Ramos (cell line): ENCODE measurements around the gene PTGIR.

ENCODE experiments used
- in situ Hi-C: fragments of 300-500 bp; cut with MboI; formaldehyde crosslinking; loops from one replicate; pipeline ENCODE4 v1.14.3; 2022; ENCODE audit warnings: low sequenced_read_pairs; ENCODE audit not compliant: unreplicated experiment

Gene PTGIR

DNA sequence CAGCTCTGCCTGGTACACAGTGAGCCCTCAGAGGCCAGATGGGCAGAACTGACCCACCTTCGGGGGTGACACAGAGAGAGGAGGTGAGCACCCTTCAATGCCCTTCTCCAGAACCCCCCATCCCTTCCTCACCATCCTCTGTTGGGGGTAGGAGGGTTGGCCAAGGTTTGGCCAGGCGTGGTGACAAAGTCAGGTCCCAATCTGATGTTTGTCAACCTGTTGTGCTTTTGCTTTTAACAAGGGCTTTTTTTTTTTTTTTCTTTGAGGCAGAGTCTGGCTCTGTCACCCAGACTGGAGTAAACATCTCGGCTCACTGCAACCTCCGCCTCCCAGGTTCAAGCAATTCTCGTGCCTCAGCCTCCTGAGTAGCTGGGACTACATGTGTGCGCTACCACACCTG lies 7.3 kb downstream of the PTGIR start:
- in situ Hi-C loops, result no loop called here

DNA sequence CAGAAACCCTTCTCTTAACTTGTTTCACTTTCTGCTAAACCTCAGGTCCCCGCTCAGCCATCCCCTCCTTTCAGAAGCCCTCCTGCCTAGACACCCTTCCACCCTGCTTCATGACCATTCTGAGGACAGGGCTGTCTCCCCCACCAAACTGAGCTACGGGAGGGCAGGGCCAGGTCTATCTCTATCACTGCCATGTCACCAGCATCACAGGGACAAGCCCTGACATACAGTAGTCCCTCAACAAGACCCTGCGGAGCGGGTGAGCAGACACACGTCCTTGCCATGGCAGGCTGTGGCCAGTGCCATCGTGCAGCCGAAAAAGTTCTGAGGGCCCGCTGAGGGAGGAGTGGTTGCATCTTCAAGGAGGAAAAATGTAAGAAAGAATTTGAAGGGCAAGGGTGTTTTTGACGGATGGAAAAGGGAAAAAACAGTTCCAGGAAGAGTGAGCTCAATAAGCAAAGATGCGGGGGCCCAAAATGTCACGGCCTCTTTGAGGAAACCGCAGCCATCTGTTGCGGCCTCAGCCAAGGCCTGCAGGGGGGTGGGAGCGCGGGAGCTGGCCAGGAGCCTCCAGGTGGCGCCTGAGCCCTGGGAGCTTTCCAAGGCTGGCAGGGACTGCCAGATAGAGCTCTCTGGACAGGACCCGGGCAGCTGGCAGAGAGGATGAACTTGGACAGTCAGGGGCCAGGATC lies 8.1 kb downstream of the PTGIR start:
- in situ Hi-C loops, result no loop called here

DNA sequence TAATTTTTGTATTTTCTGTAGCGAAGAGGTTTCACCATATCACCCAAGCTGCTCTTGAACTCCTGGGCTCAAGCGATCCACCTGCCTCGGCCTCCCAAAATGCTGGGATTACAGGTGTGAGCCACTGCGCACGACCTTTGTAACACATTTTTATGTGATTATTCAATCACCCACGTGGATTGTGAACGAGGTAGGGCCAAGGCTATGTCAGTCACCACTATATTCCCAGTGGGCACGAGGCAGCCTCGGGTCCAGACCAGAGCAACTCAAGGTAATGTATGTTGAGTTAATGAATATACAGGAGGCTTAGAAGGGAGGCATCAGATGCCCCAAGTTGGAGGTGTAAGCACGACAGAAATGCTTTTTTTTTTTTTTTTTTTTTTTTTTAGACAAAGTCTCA lies 8.9 kb downstream of the PTGIR start:
- in situ Hi-C loops, result no loop called here

DNA sequence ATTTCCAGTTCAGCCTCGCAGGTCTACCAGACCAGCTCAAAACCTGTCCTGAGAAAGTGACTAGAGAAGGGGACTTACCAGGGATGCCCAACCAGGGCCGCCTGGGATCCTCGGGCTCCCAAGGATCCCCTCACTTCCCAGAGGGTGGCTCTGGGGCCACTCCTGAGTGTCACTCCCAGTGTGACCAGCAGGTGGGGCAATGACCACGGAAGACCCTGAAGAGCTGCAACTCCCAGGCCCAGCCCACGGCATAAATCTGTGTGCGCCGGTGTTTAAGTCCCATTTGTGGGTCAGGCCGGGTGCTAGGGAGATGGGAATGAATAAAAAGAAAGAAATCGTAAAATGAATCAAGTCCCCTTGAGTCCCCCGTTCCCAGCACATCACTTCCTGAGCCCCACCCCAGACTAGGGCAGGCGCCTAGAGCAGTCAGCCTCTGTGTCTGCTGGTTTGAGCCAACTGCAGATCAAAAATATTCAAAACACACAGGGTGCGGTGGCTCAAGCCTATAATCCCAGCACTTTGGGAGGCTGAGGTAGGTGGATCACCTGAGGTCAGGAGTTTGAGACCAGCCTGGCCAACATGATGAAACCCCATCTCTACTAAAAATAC lies 10.7 kb downstream of the PTGIR start:
- in situ Hi-C loops, result loop anchor here (5.0 kb wide), 1 partner anchor 48 kb away; the partner anchor contains the start of gene DACT3

DNA sequence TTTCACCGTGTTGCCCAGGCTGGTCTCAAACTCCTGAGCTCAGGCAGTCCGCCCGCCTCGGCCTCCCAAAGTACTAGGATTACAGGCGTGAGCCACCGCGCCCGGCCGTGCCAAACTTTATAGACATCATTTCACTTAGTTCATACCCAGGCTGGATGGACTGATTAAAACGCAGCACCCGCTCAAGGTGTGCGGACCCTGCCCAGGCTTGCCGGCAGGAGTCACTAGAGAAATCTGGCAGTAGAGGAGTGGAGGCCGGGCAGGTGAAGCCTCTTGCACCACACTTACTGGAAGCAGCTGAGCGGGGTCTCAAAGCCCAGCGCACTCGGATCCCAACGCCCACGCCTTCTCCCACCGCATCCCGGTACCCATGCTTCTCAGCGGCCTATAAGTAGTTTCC lies 11.4 kb downstream of the PTGIR start:
- in situ Hi-C loops, result loop anchor here (5.0 kb wide), 1 partner anchor 49 kb away; the partner anchor contains the start of gene DACT3

DNA sequence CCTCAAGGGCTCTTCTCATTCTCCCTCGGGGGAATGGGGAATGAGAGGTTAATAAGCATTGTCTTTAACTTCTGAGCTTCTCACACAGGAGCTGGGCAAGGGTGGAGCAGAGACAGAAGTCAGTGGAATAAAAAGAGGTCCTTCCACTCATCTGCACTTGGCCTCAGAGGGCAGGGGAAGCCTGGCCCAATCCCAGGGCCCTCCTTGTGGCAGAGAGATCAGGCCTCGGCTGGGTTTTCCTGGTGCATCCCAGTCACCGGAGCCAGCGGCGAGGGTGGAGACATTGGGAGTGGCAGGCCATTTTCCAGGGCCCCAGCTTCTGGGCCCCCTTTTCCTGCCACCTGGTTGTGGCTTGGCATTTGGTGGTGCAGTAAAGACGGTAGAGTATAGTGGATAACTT lies 13.1 kb downstream of the PTGIR start:
- in situ Hi-C loops, result loop anchor here (5.0 kb wide), 1 partner anchor 51 kb away; the partner anchor contains the start of gene DACT3

DNA sequence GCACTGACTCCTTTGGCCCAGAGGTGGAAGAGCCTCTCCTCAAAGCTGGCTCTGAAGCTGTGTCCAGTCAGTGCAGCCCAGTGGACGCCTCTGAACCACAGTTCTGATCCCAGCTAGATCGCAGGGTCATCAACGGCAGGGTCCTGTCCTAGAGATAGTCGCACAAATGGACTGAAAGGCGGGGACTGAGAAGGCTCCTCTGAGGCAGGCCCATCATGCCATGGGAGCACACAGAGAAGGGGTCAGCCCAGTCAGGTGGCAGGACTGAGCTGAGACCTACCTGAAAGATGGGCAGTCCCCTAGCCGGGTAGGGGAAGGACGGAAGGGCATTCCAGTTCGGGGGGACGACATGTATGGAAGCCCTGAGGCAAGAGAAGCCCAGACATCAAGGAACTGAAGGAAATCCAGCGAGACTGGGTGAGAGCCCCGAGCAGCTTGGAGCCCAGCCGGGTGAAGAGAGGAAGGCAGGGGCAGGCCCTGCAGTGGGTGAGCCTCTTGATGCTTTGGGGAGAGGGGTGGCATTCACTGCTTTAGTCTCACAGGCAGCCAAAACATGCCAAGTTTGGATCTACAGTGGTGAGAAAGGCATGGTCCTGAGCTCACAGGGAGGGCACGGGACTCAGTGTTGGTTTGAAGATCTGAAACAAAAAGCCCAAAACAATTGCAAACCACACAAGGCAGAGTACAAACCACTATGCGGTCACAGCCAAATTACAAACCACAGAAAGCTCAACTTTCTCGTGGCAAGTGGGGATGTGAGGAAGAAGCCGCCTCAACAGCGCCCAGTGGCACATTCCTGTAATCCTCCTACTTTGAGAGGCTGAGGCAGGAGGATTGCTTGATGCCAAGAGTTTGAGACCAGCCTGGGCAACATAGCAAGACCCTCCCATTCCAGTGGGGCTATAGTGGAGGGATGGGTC lies 13.8 kb downstream of the PTGIR start:
- in situ Hi-C loops, result loop anchor here (5.0 kb wide), 1 partner anchor 51 kb away; the partner anchor contains the start of gene DACT3

DNA sequence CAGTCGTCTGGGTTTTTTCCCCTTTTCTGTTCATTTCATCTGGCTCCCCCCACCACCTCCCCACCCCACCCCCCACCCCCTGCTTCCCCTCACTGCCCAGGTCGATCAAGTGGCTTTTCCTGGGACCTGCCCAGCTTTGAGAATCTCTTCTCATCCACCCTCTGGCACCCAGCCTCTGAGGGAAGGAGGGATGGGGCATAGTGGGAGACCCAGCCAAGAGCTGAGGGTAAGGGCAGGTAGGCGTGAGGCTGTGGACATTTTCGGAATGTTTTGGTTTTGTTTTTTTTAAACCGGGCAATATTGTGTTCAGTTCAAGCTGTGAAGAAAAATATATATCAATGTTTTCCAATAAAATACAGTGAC lies 14.5 kb downstream of the PTGIR start:
- in situ Hi-C loops, result loop anchor here (5.0 kb wide), 1 partner anchor 52 kb away; the partner anchor contains the start of gene DACT3

DNA sequence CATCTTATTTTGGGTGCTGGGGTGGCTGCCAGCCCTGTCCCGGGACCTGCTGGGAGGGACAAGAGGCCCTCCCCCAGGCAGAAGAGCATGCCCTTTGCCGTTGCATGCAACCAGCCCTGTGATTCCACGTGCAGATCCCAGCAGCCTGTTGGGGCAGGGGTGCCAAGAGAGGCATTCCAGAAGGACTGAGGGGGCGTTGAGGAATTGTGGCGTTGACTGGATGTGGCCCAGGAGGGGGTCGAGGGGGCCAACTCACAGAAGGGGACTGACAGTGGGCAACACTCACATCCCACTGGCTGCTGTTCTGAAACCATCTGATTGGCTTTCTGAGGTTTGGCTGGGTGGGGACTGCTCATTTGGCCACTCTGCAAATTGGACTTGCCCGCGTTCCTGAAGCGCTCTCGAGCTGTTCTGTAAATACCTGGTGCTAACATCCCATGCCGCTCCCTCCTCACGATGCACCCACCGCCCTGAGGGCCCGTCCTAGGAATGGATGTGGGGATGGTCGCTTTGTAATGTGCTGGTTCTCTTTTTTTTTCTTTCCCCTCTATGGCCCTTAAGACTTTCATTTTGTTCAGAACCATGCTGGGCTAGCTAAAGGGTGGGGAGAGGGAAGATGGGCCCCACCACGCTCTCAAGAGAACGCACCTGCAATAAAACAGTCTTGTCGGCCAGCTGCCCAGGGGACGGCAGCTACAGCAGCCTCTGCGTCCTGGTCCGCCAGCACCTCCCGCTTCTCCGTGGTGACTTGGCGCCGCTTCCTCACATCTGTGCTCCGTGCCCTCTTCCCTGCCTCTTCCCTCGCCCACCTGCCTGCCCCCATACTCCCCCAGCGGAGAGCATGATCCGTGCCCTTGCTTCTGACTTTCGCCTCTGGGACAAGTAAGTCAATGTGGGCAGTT lies 15.1 kb downstream of the PTGIR start:
- in situ Hi-C loops, result loop anchor here (5.0 kb wide), 1 partner anchor 53 kb away; the partner anchor contains the start of gene DACT3

DNA sequence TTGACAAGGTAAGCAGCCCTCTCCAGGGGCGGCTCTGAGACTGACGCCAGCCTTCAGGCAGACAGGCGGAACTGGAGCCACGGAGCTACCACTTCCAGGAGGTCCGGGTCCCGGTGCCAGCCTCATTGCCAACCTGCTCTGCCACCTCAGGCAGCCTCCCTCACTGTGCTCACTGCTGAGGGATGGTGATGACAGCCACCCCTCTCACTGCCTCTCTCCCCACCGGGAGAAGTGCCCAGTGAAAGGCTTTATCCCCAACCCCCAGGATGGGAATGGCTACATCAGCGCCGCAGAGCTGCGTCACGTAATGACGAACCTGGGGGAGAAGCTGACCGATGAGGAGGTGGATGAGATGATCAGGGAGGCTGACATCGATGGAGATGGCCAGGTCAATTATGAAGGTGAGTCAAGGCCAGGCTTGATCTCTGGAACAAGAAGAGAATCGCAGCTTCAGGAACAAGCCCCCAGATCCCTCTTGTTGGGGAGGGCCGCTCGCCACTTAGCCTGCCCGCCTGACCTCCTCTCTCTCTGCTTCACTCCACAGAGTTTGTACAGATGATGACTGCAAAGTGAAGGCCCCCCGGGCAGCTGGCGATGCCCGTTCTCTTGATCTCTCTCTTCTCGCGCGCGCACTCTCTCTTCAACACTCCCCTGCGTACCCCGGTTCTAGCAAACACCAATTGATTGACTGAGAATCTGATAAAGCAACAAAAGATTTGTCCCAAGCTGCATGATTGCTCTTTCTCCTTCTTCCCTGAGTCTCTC lies 16.1 kb downstream of the PTGIR start:
- in situ Hi-C loops, result no loop called here

DNA sequence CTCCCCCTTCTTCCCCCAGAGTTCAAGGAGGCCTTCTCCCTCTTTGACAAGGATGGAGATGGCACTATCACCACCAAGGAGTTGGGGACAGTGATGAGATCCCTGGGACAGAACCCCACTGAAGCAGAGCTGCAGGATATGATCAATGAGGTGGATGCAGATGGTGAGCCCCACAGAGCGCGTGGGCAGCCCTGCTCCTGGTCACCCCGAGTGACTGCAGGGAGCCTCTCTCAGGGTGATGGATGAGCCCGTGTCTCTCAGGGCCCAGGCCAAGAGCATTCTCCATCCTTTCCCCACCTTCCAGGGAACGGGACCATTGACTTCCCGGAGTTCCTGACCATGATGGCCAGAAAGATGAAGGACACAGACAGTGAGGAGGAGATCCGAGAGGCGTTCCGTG lies 16.7 kb downstream of the PTGIR start:
- in situ Hi-C loops, result no loop called here

DNA sequence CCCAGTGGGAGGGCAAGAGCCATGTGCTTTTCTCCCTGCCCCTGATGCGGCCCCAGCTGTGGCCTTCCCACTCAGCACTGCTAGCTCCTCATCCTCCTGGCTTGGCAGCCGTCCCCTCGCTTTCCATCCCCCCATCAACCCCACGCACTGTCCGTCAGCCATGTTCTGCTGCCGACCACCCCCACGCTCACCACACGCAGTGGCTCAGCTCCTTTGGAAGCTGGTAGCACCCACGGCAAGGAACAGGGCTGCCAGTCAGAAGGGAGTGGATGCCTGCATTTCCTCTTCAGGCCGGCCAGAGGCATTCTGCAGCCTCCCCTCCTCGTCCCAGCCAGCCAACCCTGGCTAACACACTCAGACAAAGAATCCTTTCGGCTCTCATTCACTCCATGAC lies 17.4 kb downstream of the PTGIR start:
- in situ Hi-C loops, result no loop called here

DNA sequence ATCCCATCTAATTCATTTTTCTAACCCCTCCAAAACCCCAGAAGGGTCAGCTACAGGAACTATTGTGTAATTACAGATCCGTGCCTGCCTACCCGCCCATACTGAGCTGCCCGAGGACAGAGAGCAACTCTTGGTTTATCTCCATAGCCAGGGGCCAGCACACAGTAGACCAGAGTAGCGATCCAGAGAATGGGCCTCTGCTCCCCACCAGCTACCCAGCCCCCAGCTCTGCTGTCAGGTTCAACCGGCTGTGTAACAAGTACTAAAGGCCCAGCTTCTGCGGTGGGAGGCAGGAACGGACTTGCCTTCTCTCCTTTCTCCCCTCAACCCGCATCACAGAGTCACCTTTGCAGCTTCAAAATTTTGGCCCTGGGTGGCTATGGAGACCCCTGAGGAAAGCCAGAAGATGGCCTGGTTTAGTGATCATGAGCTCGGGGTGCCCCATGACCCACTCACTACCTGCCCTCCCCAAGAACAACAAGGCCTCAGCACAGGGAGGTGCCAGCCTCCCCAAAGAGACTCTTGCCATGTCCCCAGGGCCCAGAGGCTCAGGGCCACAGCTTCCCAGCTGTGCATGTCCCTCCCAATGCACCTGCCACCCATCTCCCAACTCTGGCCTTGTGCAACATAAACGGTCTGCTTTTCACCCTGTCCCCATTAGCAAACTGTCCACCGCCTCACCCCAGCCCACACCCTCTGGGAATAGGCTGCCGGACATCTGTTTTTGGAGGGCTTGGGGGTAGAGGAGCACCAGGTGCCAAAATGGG lies 18.0 kb downstream of the PTGIR start:
- in situ Hi-C loops, result no loop called here

DNA sequence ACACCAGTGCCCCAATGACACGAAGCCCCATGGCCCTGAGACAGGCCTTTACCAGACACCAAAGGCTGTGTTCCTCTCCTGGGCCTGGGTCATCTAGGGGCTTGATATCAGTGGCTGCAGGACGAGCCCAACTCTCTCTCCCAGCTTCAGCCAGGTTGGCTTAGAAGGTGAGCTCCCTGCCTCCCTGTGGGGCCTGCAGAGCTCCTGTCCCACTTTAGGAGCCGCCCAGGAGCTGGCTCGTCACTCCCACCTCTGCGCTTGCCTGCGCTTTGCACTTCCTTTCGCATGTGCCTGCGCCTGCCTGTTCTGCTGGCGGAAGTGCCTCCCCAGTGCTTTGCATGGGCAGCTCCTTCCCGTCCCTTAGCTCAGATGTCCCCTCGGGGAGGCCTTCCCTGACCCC lies 18.9 kb downstream of the PTGIR start:
- in situ Hi-C loops, result no loop called here

DNA sequence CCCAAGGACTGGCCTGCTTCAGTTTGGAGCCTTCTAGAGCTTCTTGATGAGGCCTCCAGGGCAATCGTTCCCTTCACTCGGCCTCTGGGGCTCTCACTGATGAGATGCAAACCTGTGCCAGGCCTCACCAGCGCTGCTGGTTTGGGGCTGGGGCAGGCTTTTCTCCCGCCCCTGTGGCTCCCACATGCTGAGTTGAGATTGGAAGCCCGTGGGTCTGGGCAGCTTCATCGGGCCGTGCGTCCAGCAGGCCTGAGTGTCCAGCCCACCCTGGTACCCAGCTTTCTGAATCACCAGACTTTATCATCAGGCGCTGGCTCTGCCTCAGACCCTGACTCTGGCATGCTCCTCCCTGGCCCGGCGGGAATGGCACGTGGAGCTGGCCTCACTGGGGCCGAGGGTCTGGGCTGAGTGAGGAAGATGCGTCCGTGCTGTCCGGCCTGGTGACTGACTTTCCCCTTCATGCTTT lies 19.5 kb downstream of the PTGIR start:
- in situ Hi-C loops, result no loop called here

DNA sequence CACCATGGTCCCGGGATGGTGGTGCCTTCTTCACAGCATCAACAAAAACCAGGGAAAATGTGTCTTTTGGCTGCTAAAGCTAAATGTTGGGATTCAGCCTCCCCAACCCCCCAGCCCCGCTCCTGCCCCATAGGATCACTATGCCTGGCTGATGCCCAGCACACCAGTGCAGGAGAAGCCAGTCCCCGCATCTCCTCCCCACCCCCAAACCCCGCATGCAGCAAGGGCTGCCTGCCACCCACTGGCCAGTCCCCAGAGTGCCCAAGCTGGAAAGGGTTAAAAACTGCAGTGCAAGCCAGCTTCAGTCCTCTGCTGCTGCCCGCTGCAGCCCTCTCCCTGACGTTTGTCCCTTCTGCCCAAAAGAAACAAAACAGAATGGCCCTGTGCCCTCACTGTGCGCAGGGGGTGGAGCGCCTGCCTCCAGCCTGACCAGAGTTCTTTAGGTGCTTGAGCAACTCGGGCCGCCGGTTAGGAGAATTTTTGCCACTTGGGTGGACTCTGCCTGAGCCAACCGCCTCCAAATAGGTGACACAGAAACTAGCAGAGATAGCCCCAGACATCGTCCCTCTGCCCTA lies 20.0 kb downstream of the PTGIR start:
- in situ Hi-C loops, result no loop called here

DNA sequence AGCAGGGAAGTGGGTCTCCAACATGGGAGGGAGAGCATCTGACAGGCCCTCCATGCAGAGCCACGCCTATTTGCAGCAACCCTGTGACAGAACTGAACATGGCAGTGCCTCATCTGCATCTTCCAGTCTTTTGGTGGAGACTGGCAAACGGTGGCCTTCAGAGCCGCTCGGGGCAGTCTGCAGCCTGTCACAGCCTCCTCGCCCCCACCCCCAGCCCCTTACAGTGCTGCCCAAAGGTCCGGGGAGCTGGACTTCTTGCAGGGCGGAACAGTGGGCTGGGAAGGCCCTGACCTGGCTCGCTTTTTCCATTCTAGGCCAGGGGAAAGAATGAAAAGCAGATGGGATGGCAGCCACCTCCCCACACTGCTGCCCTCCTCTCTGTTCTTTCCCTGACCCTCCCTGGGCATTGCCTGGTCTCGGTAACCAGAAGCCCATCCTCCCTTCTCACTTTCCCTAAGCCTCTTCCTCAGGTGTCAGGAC lies 21.1 kb downstream of the PTGIR start:
- in situ Hi-C loops, result no loop called here

DNA sequence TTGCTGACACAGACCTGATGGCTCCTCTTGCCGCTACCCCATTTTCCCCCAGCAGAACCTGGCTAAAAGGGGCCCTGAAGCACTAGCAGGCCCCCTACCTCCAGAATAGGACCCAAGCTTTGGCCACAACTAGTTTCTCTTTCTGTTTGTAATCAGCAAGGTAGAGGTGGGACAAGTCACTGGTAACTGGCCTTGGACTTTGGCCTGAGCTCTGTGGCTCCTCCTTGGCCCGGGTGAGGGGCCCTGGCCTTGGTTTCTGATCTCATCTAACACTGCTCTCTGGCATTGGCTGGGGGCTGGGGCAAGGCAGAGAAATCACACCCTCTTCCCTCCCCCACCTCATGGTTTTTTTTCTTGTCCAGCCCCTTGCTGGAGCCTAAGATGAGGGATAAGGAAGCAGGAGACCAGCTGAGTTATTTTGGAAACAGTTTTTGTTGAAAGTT lies 21.7 kb downstream of the PTGIR start:
- in situ Hi-C loops, result no loop called here
